K562 treated with DMSO at 1 percent for 4 hours (cell line): Measurements from ENCODE around the gene DEXI. TPM values are rescaled to one million over a fixed set of nuclear protein-coding genes. Genes with fewer than 3 reads are reported as not detected.

ENCODE experiments used
- total RNA-seq: library from RNA; unstranded; fragments of 300-600 nt; gene quantifications from 2 replicates; pipeline ENCODE4 v1.2.3, GENCODE V29; 2022; ENCODE audit not compliant: insufficient read depth

DEXI gene
- 35.1 and 44.6 TPM in 2 replicates for total RNA-seq

GRCh38 chr16:10942352-10943063 lies at the start of gene DEXI:
DEXI (minus strand) TSS chr16:10942468; CDS start chr16:10942005, 463 bp downstream.

GRCh38 chr16:10944249-10945064 lies 2.2 kb upstream of the DEXI start, which contains the start of gene CLEC16A:
CLEC16A (plus strand) TSS chr16:10944564; CDS start chr16:10944718, 154 bp downstream.

Other genes with a start within 250 kb of the DEXI start
- gene TEKT5, start 247.5 kb downstream of the DEXI start, total RNA-seq, result not detected in 2 replicates
- gene NUBP1, start 198.6 kb downstream of the DEXI start, total RNA-seq, result 17.3 and 21.2 TPM in 2 replicates
- not detected in 2 replicates for gene TVP23A, start 123.7 kb downstream of the DEXI start, total RNA-seq
- gene CIITA, start 65.3 kb downstream of the DEXI start, total RNA-seq, result 0.10 and 0.59 TPM in 2 replicates
- gene CLEC16A, start 2.1 kb upstream of the DEXI start, total RNA-seq, result 18.3 and 18.8 TPM in 2 replicates